Measurements from ENCODE around the gene SBNO2. TPM values are rescaled to one million over a fixed set of nuclear protein-coding genes. Genes with fewer than 3 reads are reported as not detected.

SBNO2 gene
- total RNA-seq, 1 experiment from 2014 or later, result 51.8 TPM

DNA sequence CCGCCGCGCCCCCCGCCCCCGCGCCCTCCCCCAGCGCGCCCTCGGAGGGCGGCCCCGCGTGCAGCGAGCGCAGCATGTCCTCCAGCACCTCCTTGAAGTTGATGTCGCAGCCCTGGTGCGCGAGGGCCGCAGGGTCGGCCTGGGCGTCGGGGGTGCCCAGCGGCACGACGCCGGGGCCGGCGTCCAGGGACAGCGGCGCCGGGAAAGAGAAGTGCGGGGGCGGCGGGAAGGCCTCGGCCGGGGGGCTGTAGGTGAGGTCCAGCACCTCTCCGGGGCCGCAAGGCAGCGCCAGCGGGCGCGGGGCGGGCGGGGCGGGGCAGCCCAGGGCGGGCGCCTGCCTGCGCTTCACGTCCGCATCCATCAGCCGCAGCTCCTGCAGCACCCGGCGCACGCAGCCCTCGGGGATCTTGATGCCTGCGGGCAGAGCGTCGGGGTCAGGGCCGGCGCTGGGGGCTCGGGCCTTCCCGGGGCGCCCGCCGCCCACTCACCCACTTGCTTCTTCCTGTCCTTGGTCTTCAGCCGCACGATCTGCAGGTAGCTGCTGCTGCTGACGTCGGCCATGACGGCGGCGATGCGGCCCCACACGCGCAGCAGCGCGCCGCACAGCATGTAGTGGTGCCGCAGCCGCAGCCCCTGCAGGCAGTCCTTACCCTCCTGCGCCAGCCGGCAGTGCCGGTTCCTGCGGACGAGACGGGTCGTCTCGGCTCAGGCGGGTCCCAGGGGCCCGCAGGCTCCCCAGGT, 65.6 kb downstream of the SBNO2 start:
- H3K27ac ChIP-seq (ENCODE audit: low read depth, low read length, poor library complexity, severe bottlenecking), result no peak overlapping the region

DNA sequence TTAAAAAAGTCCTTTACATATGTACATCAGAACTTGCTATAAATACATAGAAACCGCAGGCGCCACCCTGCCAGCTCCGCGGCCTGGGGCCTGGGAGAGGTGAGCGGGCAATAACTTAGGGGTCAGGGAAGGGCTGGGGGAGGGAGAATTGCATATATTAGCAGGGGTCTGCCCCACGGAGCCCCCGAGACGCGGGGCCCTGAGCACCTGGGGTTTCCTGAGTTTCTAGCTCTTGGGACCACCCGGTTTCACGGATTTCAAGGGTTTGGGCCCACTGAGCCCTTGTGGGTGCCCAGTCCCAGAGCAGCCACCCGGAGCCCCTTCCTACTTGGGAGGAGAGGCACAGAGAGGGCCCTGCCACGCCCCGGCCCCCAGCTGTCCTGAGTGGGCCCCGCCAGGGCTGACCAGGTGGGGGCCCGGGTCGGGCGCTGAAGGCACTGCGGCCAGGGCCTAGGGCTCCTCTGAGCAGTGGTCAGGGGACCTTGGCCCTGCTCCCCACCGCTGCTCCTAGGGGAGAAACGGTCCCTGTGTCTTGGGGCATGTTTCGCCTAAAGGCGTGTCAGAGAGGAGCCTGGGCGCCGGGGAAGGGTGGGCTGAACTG, 66.3 kb downstream of the SBNO2 start:
- Histone ChIP-seq H3K4me3 (ENCODE audit: low read depth, low read length, poor library complexity, severe bottlenecking) (no peak overlapping the region), H3K27me3 (replicated peaks; ENCODE audit: insufficient read depth, low read depth, low read length, poor library complexity) (no peaks in the 10 kb centered on the region), H3K27ac (ENCODE audit: low read depth, low read length, poor library complexity, severe bottlenecking) (no peak overlapping the region), H3K9me3 (ENCODE audit: low read depth, low read length, poor library complexity, severe bottlenecking) (no peaks in the 10 kb centered on the region), H3K36me3 (ENCODE audit: insufficient read depth, low read length, poor library complexity, severe bottlenecking) (peaks cover 29% of the 10 kb centered on the region), H3K4me1 (ENCODE audit: insufficient read depth, low read length, poor library complexity, severe bottlenecking) (peaks cover 16% of the 10 kb centered on the region)
- intact Hi-C loops (cut with micrococcal nuclease; ENCODE audit: unreplicated experiment), result loop anchor here (10.0 kb wide), 1 partner anchor 83 kb away; the partner anchor contains the start of genes CNN2, RNU6-2 and TMEM259
- POLR2A ChIA-PET (ENCODE audit: low non-redundant PET), result no interaction called here
- BruUV-seq (replicated peaks), result no TSS peak
- TF ChIP-seq CTCF (conservative IDR thresholded peaks at IDR 0.05; ENCODE audit: low read depth, low read length), result no peak
- TF ChIP-seq EZH2 (IDR thresholded peaks at IDR 0.05; ENCODE audit: borderline replicate concordance, low read depth, low read length, poor library complexity, severe bottlenecking), result no peak
- CTCF ChIA-PET, result no interaction called here
- DNase-seq (ENCODE audit: low spot score), result no peak

More for the DNA sequence above, 65.6 kb downstream of the SBNO2 start:
- POLR2A ChIA-PET (ENCODE audit: low non-redundant PET), result interaction anchor here (0.7 kb wide), 1 partner anchor 15 kb away, joined by 4 read pairs; no protein-coding TSS in a partner anchor
- CTCF ChIA-PET, result no interaction called here
- intact Hi-C loops (cut with micrococcal nuclease; ENCODE audit: unreplicated experiment), result loop anchor here (10.0 kb wide), 1 partner anchor 84 kb away; the partner anchor contains the start of genes CNN2, RNU6-2 and TMEM259
- Histone ChIP-seq H3K4me1 (ENCODE audit: insufficient read depth, low read length, poor library complexity, severe bottlenecking) (peaks cover 22% of the 10 kb centered on the region), H3K4me3 (ENCODE audit: low read depth, low read length, poor library complexity, severe bottlenecking) (no peak overlapping the region), H3K36me3 (ENCODE audit: insufficient read depth, low read length, poor library complexity, severe bottlenecking) (peaks cover 29% of the 10 kb centered on the region), H3K27me3 (replicated peaks; ENCODE audit: insufficient read depth, low read depth, low read length, poor library complexity) (no peaks in the 10 kb centered on the region), H3K9me3 (ENCODE audit: low read depth, low read length, poor library complexity, severe bottlenecking) (no peaks in the 10 kb centered on the region)
- TF ChIP-seq CTCF (conservative IDR thresholded peaks at IDR 0.05; ENCODE audit: low read depth, low read length) (no peak), EZH2 (IDR thresholded peaks at IDR 0.05; ENCODE audit: borderline replicate concordance, low read depth, low read length, poor library complexity, severe bottlenecking) (no peak)
- no TSS peak for BruUV-seq (replicated peaks)
- DNase-seq (ENCODE audit: low spot score), result no peak

DNA sequence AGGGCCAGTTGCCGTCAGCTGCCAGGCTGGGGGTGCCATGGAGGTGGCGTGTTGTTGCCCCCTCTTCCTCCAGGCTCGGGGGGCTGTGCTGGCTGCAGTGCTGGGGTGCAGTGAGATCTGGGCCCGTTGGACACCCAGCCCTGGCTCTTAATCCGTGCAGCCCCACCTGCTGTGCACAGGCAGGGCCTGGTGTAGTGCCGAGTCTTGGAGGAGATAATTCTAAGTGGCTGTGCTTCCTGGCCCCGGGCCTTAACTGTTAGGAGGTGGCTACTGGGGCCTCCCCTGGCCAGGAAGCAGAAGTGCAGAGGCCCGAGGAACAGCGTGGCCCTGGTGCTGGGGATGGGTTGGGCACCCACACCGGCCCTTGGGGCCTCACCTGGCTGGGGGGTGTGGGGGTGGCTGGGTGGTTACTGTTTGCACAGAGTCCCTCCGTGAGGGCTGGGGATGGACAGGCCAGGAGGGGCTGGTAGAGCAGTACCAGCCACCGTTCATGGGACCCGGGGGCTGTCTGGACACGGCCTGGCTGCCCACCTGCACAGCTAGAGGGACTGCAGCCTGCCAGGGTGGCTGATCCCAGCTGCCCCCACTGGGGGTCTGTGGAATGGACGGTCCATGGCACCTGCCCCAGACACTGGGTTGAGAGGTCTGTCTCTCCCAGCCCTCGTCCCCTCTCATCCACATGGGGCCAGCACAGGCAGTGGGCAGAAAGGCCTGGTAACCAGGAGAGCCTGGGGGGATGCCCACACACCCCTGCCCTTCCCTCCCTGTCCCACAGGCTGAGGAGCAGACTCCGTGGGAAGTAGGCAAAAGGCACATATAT, 67.0 kb downstream of the SBNO2 start:
- 0 out of 2 replicates have a peak, but pooled peaks have one; percentile 31 for TF ChIP-seq CTCF (conservative IDR thresholded peaks at IDR 0.05; ENCODE audit: low read depth, low read length)
- TF ChIP-seq EZH2 (IDR thresholded peaks at IDR 0.05; ENCODE audit: borderline replicate concordance, low read depth, low read length, poor library complexity, severe bottlenecking), result no peak
- peaks cover 22% of the 10 kb centered on the region for H3K4me1 ChIP-seq (ENCODE audit: insufficient read depth, low read length, poor library complexity, severe bottlenecking)
- DNase-seq (ENCODE audit: low spot score), result peak; percentile 86
- CTCF ChIA-PET, result no interaction called here
- no TSS peak for BruUV-seq (replicated peaks)
- H3K9me3 ChIP-seq (ENCODE audit: low read depth, low read length, poor library complexity, severe bottlenecking), result no peaks in the 10 kb centered on the region
- no peak overlapping the region for H3K27ac ChIP-seq (ENCODE audit: low read depth, low read length, poor library complexity, severe bottlenecking)
- peaks cover 26% of the 10 kb centered on the region for H3K36me3 ChIP-seq (ENCODE audit: insufficient read depth, low read length, poor library complexity, severe bottlenecking)
- POLR2A ChIA-PET (ENCODE audit: low non-redundant PET), result no interaction called here
- H3K27me3 ChIP-seq (replicated peaks; ENCODE audit: insufficient read depth, low read depth, low read length, poor library complexity), result no peaks in the 10 kb centered on the region
- intact Hi-C loops (cut with micrococcal nuclease; ENCODE audit: unreplicated experiment), result loop anchor here (10.0 kb wide), 1 partner anchor 82 kb away; the partner anchor contains the start of genes CNN2, RNU6-2 and TMEM259
- H3K4me3 ChIP-seq (ENCODE audit: low read depth, low read length, poor library complexity, severe bottlenecking), result no peak overlapping the region
